K562 (cell line): Measurements from ENCODE around the gene SLC34A1. TPM values are rescaled to one million over a fixed set of nuclear protein-coding genes. Genes with fewer than 3 reads are reported as not detected.
A peak's percentile ranks its signal among the peaks of the same experiment; 100 is the strongest.

Source experiments
- GTF2E2 ChIP-seq: fragments of 200-800 bp; sonication (Bioruptor generic); IDR thresholded peaks from 2 replicates; pipeline ENCODE4 v1.6.1; 2016; ENCODE audit warnings: missing genetic modification characterization, missing compliant biosample characterization
- NR2C1 ChIP-seq, 2 experiments: fragments of 450-650 bp; IDR thresholded peaks; 2 replicates each; pipeline ENCODE4 v1.6.1; 2017; ENCODE audit warnings: mild to moderate bottlenecking in 2 of 2, antibody characterized with exemption in 1 of 2, inconsistent platforms in 1 of 2, missing compliant biosample characterization in 1 of 2, missing genetic modification characterization in 1 of 2
- ZNF347 ChIP-seq: fragments of 450-650 bp; formaldehyde crosslinking; IDR thresholded peaks from 2 replicates; pipeline ENCODE4 v1.4.0; 2020; ENCODE audit warnings: low read depth, mild to moderate bottlenecking, moderate library complexity
- polyA plus RNA-seq, 8 experiments: library from polyadenylated mRNA; depleted of rRNA in 4 of 8; stranded (reverse) in 5 of 8; unstranded in 3 of 8; fragments of >200 nt; fragmentation: Nextera tagmentation in 2 of 8; fragmentation: Illumina TruSeq in 1 of 8; extraction: Ambion mirVana in 2 of 8; extraction: Trizol in 1 of 8; gene quantifications; 2 replicates each; pipeline versions ENCODE4 v1.2.1 to v1.2.3, GENCODE V29; 2011 to 2014; ENCODE audit warnings: inconsistent platforms in 1 of 8, missing spikeins in 1 of 8
- total RNA-seq, 7 experiments: library from RNA; depleted of rRNA in 6 of 7; stranded (reverse); fragments of >200 nt in 6 of 7; fragmentation: Illumina TruSeq in 2 of 7; extraction: Trizol in 2 of 7; gene quantifications; 2 replicates each; pipeline versions ENCODE4 v1.2.1 to v1.2.3, GENCODE V29; 2011 to 2021; ENCODE audit warnings: low replicate concordance in 1 of 7
- TF ChIP-seq, protein P1 (sequence below), 2 experiments: fragments of 450-650 bp; conservative IDR thresholded peaks; 2 replicates each; pipeline ENCODE4 v1.6.1; 2017; ENCODE audit warnings: mild to moderate bottlenecking in 2 of 2, moderate library complexity in 2 of 2
- TF ChIP-seq, protein P2 (sequence below): fragments of 450-650 bp; conservative IDR thresholded peaks from 2 replicates; pipeline ENCODE4 v1.6.1; 2016; ENCODE audit warnings: missing genetic modification characterization, low read depth, mild to moderate bottlenecking, missing compliant biosample characterization, moderate library complexity
- TF ChIP-seq, protein P3 (sequence below): sonication (generic); formaldehyde crosslinking; IDR thresholded peaks from 2 replicates; pipeline ENCODE4 v1.8.0; 2023; ENCODE audit warnings: missing genetic modification reagents, mild to moderate bottlenecking, borderline replicate concordance

The SLC34A1 gene
- total and polyA plus RNA-seq, 9 of the 15 experiments (the other 6 are each of a cell fraction or from before 2014, with no cell fraction given), result not detected

DNA sequence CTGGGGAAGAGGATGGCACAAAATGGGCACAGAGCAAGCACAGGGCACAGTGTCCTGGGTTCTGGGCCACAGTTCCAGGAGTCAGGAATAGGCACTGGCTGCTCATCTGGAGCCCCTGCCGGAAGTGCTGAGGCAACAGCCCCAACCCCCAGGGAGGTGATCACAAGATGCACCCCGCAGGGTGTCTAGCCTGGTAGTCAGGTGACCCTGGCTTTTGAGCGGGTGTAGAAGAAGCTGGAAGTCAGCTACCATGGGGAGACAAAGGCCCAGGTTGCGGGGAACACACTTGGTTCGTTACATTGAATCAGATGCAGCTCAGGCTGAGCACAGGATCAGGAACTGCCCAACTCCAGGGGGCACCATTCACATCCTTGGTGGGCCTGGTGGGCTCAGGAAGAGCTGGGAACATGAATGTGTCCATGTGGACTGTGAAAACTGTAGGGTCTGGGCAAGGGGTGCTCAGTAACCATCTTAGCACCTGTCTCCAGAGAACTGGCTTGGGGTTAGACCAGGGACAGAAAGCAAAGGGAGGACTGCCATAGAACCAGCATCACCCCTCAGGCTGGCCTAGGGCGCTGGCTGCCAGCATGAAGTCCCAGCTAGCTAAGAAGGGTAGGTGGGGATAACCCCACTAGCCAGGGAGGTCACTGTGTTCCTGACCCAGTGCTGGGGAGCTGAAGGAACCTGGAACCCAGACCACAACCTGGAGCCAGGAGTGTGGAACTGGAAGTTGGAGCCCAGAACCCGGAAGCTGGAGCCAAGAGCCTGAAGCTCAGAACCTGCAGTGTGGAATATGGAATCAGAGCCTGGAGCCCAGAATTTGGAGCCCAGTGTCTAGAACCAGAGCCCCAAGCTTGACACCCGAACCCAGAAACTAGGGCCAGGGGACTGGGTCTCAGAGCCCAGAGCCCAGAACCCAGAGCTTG, 6.1 kb upstream of the SLC34A1 start (continued):
- TF ChIP-seq, protein P1, sequence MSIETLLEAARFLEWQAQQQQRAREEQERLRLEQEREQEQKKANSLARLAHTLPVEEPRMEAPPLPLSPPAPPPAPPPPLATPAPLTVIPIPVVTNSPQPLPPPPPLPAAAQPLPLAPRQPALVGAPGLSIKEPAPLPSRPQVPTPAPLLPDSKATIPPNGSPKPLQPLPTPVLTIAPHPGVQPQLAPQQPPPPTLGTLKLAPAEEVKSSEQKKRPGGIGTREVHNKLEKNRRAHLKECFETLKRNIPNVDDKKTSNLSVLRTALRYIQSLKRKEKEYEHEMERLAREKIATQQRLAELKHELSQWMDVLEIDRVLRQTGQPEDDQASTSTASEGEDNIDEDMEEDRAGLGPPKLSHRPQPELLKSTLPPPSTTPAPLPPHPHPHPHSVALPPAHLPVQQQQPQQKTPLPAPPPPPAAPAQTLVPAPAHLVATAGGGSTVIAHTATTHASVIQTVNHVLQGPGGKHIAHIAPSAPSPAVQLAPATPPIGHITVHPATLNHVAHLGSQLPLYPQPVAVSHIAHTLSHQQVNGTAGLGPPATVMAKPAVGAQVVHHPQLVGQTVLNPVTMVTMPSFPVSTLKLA (conservative IDR thresholded peaks at IDR 0.05), result no peak
- TF ChIP-seq, protein P2, sequence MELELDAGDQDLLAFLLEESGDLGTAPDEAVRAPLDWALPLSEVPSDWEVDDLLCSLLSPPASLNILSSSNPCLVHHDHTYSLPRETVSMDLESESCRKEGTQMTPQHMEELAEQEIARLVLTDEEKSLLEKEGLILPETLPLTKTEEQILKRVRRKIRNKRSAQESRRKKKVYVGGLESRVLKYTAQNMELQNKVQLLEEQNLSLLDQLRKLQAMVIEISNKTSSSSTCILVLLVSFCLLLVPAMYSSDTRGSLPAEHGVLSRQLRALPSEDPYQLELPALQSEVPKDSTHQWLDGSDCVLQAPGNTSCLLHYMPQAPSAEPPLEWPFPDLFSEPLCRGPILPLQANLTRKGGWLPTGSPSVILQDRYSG, result peak; percentile 40; the same call in 1 of the 2 replicates
- TF ChIP-seq GTF2E2 (tag) (peak; percentile 5; the same call in 1 of the 2 replicates), NR2C1 (IDR thresholded peaks at IDR 0.05) (no peak), NR2C1 (tag; IDR thresholded peaks at IDR 0.05) (0 out of 2 replicates have a peak, but pooled peaks have one; percentile 8), ZNF347 (no peak)
- TF ChIP-seq, protein P3, sequence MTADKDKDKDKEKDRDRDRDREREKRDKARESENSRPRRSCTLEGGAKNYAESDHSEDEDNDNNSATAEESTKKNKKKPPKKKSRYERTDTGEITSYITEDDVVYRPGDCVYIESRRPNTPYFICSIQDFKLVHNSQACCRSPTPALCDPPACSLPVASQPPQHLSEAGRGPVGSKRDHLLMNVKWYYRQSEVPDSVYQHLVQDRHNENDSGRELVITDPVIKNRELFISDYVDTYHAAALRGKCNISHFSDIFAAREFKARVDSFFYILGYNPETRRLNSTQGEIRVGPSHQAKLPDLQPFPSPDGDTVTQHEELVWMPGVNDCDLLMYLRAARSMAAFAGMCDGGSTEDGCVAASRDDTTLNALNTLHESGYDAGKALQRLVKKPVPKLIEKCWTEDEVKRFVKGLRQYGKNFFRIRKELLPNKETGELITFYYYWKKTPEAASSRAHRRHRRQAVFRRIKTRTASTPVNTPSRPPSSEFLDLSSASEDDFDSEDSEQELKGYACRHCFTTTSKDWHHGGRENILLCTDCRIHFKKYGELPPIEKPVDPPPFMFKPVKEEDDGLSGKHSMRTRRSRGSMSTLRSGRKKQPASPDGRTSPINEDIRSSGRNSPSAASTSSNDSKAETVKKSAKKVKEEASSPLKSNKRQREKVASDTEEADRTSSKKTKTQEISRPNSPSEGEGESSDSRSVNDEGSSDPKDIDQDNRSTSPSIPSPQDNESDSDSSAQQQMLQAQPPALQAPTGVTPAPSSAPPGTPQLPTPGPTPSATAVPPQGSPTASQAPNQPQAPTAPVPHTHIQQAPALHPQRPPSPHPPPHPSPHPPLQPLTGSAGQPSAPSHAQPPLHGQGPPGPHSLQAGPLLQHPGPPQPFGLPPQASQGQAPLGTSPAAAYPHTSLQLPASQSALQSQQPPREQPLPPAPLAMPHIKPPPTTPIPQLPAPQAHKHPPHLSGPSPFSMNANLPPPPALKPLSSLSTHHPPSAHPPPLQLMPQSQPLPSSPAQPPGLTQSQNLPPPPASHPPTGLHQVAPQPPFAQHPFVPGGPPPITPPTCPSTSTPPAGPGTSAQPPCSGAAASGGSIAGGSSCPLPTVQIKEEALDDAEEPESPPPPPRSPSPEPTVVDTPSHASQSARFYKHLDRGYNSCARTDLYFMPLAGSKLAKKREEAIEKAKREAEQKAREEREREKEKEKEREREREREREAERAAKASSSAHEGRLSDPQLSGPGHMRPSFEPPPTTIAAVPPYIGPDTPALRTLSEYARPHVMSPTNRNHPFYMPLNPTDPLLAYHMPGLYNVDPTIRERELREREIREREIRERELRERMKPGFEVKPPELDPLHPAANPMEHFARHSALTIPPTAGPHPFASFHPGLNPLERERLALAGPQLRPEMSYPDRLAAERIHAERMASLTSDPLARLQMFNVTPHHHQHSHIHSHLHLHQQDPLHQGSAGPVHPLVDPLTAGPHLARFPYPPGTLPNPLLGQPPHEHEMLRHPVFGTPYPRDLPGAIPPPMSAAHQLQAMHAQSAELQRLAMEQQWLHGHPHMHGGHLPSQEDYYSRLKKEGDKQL (CRISPR knock-in tag), result no peak
- TF ChIP-seq, all 486 proteins: peak for 10
